ENCODE results near the gene VCX3B. TPM values are rescaled to one million over a fixed set of nuclear protein-coding genes. Genes with fewer than 3 reads are reported as not detected.

Gene VCX3B
- total and polyA plus RNA-seq, 4 donors = not detected

GRCh38 chrX:8430444-8430843 is 34.2 kb upstream of the VCX3B start:
- TF ChIP-seq CTCF (IDR thresholded peaks at IDR 0.05; ENCODE audit: control extremely low read depth, extremely low read depth) = no peak
- Histone ChIP-seq H3K9ac (ENCODE audit: insufficient read depth in 1 of 2, low read length in 2 of 2) (no peak overlapping the region), H3K9me3 (ENCODE audit: control insufficient read depth in 4 of 4, insufficient read depth in 3 of 4, low read length in 3 of 4) (peaks cover 0 to 2% (median 0%) of the 10 kb centered on the region in 4 donors), H3K4me3 (no peak overlapping the region), H3K27ac (ENCODE audit: low read depth in 1 of 2, low read length in 1 of 2) (no peak overlapping the region), H3K4me1 (ENCODE audit: control insufficient read depth in 5 of 5, insufficient read depth in 5 of 5, low read length in 5 of 5) (no peaks in the 10 kb centered on the region), H3K36me3 (ENCODE audit: control insufficient read depth in 4 of 4, insufficient read depth in 4 of 4, low read length in 4 of 4) (no peaks in the 10 kb centered on the region), H3K27me3 (ENCODE audit: control insufficient read depth in 3 of 3, insufficient read depth in 3 of 3, low read length in 2 of 3) (peaks cover 0 to 9% (median 2%) of the 10 kb centered on the region in 3 donors)
- WGBS, 2 donors = 69 to 89% methylated on average over 3 of the region's 3 CpGs
- ATAC-seq (ENCODE audit: insufficient read depth, low FRiP score) = no peak
- DNase-seq = no peak

GRCh38 chrX:8432396-8432795 is 32.2 kb upstream of the VCX3B start:
- ATAC-seq (ENCODE audit: insufficient read depth, low FRiP score) (no peak), DNase-seq (no peak)
- Histone ChIP-seq H3K27ac (ENCODE audit: low read depth in 1 of 2, low read length in 1 of 2) (no peak overlapping the region), H3K36me3 (ENCODE audit: control insufficient read depth in 4 of 4, insufficient read depth in 4 of 4, low read length in 4 of 4) (no peaks in the 10 kb centered on the region), H3K4me1 (ENCODE audit: control insufficient read depth in 5 of 5, insufficient read depth in 5 of 5, low read length in 5 of 5) (no peaks in the 10 kb centered on the region), H3K9me3 (ENCODE audit: control insufficient read depth in 4 of 4, insufficient read depth in 3 of 4, low read length in 3 of 4) (no peaks in the 10 kb centered on the region), H3K9ac (ENCODE audit: insufficient read depth in 1 of 2, low read length in 2 of 2) (no peak overlapping the region), H3K4me3 (no peak overlapping the region), H3K27me3 (ENCODE audit: control insufficient read depth in 3 of 3, insufficient read depth in 3 of 3, low read length in 2 of 3) (peaks cover 0 to 13% (median 4%) of the 10 kb centered on the region in 3 donors)
- 80 to 83% methylated on average over 3 of the region's 3 CpGs for WGBS, 2 donors
- TF ChIP-seq CTCF (IDR thresholded peaks at IDR 0.05; ENCODE audit: control extremely low read depth, extremely low read depth) = no peak

GRCh38 chrX:8433109-8434062 is 31.2 kb upstream of the VCX3B start:
- Histone ChIP-seq H3K36me3 (ENCODE audit: control insufficient read depth in 4 of 4, insufficient read depth in 4 of 4, low read length in 4 of 4) (no peaks in the 10 kb centered on the region), H3K4me3 (no peak overlapping the region), H3K27me3 (ENCODE audit: control insufficient read depth in 3 of 3, insufficient read depth in 3 of 3, low read length in 2 of 3) (peaks cover 0 to 16% (median 4%) of the 10 kb centered on the region in 3 donors), H3K4me1 (ENCODE audit: control insufficient read depth in 5 of 5, insufficient read depth in 5 of 5, low read length in 5 of 5) (no peaks in the 10 kb centered on the region), H3K9ac (ENCODE audit: insufficient read depth in 1 of 2, low read length in 2 of 2) (no peak overlapping the region), H3K27ac (ENCODE audit: low read depth in 1 of 2, low read length in 1 of 2) (no peak overlapping the region), H3K9me3 (ENCODE audit: control insufficient read depth in 4 of 4, insufficient read depth in 3 of 4, low read length in 3 of 4) (no peaks in the 10 kb centered on the region)
- DNase-seq (no peak), ATAC-seq (ENCODE audit: insufficient read depth, low FRiP score) (no peak)
- no peak for TF ChIP-seq CTCF (IDR thresholded peaks at IDR 0.05; ENCODE audit: control extremely low read depth, extremely low read depth)
- 74 to 78% methylated on average over 3 of the region's 3 CpGs for WGBS, 2 donors
